HepG2 (cell line): Measurements from ENCODE around the gene HDAC4. TPM values are rescaled to one million over a fixed set of nuclear protein-coding genes. Genes with fewer than 3 reads are reported as not detected.

Experiments
- ATAC-seq: fragments of 200-7000 bp; cut with Tn5 transposase; 3 replicates; pipeline ENCODE4 v1.9.1; 2020; ENCODE audit warnings: mild to moderate bottlenecking, moderate library complexity
- BruUV-seq: library from RNA; stranded (reverse); fragments of 400-500 nt; replicated peaks from 2 replicates; lab custom pipeline; 2021; lab: Mats Ljungman, UMichigan
- CTCF ChIA-PET: fragments of 300-600 bp; formaldehyde crosslinking; extraction: SDS; loops from one replicate; lab custom pipeline; 2021; ENCODE audit warnings: low total read pairs, inconsistent platforms, low intra/inter-chr PET ratio; lab: Yijun Ruan, JAX
- POLR2A ChIA-PET: fragments of 350-600 bp; sonication (Branson Sonifier 250); formaldehyde crosslinking; loops from one replicate; lab custom pipeline; 2020; ENCODE audit warnings: antibody characterized with exemption, inconsistent platforms; lab: Yijun Ruan, JAX
- DNase-seq: peaks from one replicate; pipeline ENCODE4 v3.0.0-alpha.2; 2015; ENCODE audit warnings: low spot score
- FAIRE-seq: peaks from 3 replicates; lab custom pipeline; 2011; peaks lifted over from hg19 to GRCh38; lab: Jason Lieb, UNC
- H2AFZ ChIP-seq: one replicate; pipeline ENCODE4 v1.6.1; 2011; ENCODE audit warnings: low read length, inconsistent platforms
- H3K27ac ChIP-seq: fragments of 300-600 bp; 3 replicates; pipeline ENCODE4 v1.8.0; 2011; ENCODE audit warnings: mixed run types, mild to moderate bottlenecking, mixed read lengths, low read length, inconsistent platforms; ENCODE audit not compliant: insufficient read depth; ENCODE audit errors: extremely low read length
- H3K27me3 ChIP-seq, 2 experiments: fragments of 200-600 bp in 1 of 2; 2 replicates in 1 of 2; 3 replicates in 1 of 2; pipeline versions ENCODE4 v1.6.0 to v1.8.0; 2011; ENCODE audit warnings: low read length in 2 of 2, mild to moderate bottlenecking in 2 of 2, moderate library complexity in 2 of 2, inconsistent platforms in 1 of 2; ENCODE audit not compliant: insufficient read depth in 2 of 2, control insufficient read depth in 1 of 2
- H3K36me3 ChIP-seq, 2 experiments: fragments of 200-600 bp in 1 of 2; replicated peaks in 1 of 2; 2 replicates in 1 of 2; 3 replicates in 1 of 2; pipeline versions ENCODE4 v1.5.1 to v1.8.0; 2011; ENCODE audit warnings: low read length in 2 of 2, inconsistent platforms in 1 of 2; ENCODE audit not compliant: insufficient read depth in 2 of 2, control insufficient read depth in 1 of 2
- H3K4me1 ChIP-seq: 2 replicates; pipeline ENCODE4 v1.5.1; 2012; ENCODE audit warnings: low read length, inconsistent platforms; ENCODE audit not compliant: insufficient read depth
- H3K4me2 ChIP-seq: 2 replicates; pipeline ENCODE4 v1.6.0; 2011; ENCODE audit warnings: low read depth, low read length, inconsistent platforms
- H3K4me3 ChIP-seq, 3 experiments: fragments of 200-600 bp in 1 of 3; sonication (generic), shearing (Covaris generic) in 1 of 3; replicated peaks in 1 of 3; 2 replicates each; pipeline ENCODE4 v1.5.1; 2011 to 2016; ENCODE audit warnings: low read length in 3 of 3, inconsistent platforms in 2 of 3, low read depth in 2 of 3, mild to moderate bottlenecking in 2 of 3, control low read depth in 1 of 3, mixed read lengths in 1 of 3; ENCODE audit not compliant: insufficient read depth in 1 of 3
- H3K79me2 ChIP-seq: one replicate; pipeline ENCODE4 v1.6.1; 2011; ENCODE audit warnings: low read length, inconsistent platforms; ENCODE audit not compliant: insufficient read depth
- H3K9ac ChIP-seq: 2 replicates; pipeline ENCODE4 v1.6.0; 2011; ENCODE audit warnings: mild to moderate bottlenecking, low read depth, low read length, inconsistent platforms; ENCODE audit not compliant: insufficient read depth
- H3K9me3 ChIP-seq: 2 replicates; pipeline ENCODE4 v1.5.1; 2012; ENCODE audit warnings: mild to moderate bottlenecking, low read length
- H4K20me1 ChIP-seq: 2 replicates; pipeline ENCODE4 v1.6.0; 2011; ENCODE audit warnings: inconsistent platforms, mild to moderate bottlenecking, low read length, moderate library complexity; ENCODE audit not compliant: insufficient read depth
- AGO2 ChIP-seq: fragments of 200-400 bp; formaldehyde crosslinking; optimal IDR thresholded peaks from 2 replicates; pipeline ENCODE3; 2017; ENCODE audit warnings: mild to moderate bottlenecking, low read depth, low read length, moderate library complexity
- DNMT3B ChIP-seq: conservative IDR thresholded peaks from 2 replicates; pipeline ENCODE4 v1.6.1; 2016; ENCODE audit warnings: missing biosample characterization, control low read depth
- FOXA3 ChIP-seq: IDR thresholded peaks from 2 replicates; pipeline ENCODE4 v1.6.1; 2016; ENCODE audit warnings: missing genetic modification reagents, missing compliant biosample characterization
- GABPB1 ChIP-seq: IDR thresholded peaks from 2 replicates; pipeline ENCODE4 v1.6.1; 2016; ENCODE audit warnings: mild to moderate bottlenecking, missing genetic modification reagents, moderate library complexity, missing compliant biosample characterization
- KLF9 ChIP-seq: IDR thresholded peaks from 2 replicates; pipeline ENCODE4 v1.6.1; 2016; ENCODE audit warnings: low read depth
- SMYD3 ChIP-seq: sonication (generic); formaldehyde crosslinking; IDR thresholded peaks from 2 replicates; pipeline ENCODE4 v1.8.1; 2023; ENCODE audit warnings: mild to moderate bottlenecking, missing genetic modification reagents
- ZNF276 ChIP-seq: sonication (generic); formaldehyde crosslinking; IDR thresholded peaks from 2 replicates; pipeline ENCODE4 v1.4.0; 2020; ENCODE audit warnings: mild to moderate bottlenecking, low read depth, missing genetic modification reagents
- ZNF720 ChIP-seq: sonication (generic); formaldehyde crosslinking; IDR thresholded peaks from 2 replicates; pipeline ENCODE4 v1.4.0; 2020; ENCODE audit warnings: missing genetic modification reagents
- WGBS: methylation state at CpG from one replicate; pipeline ENCODE4 v1.1.6; 2017; ENCODE audit warnings: low lambda C conversion rate; 5-methylcytosine and 5-hydroxymethylcytosine counted together
- in situ Hi-C: cut with HindIII; loops from 2 replicates; pipeline ENCODE4 v1.10.0; 2017; ENCODE audit warnings: low pct_unique_long_range_greater_than_20kb; ENCODE audit not compliant: extremely low pct_ligation_motif_present
- intact Hi-C: fragments of 100-400 bp; cut with micrococcal nuclease; formaldehyde crosslinking; loops from one replicate; pipeline ENCODE4 v1.10.0; 2022; ENCODE audit not compliant: unreplicated experiment
- polyA plus RNA-seq, 8 experiments: library from polyadenylated mRNA; depleted of rRNA in 3 of 8; stranded (reverse) in 7 of 8; unstranded in 1 of 8; fragments of >200 nt; fragmentation: Illumina TruSeq in 4 of 8; extraction: Trizol in 4 of 8; gene quantifications; 2 replicates each; pipeline versions ENCODE4 v1.2.1 to v1.2.3, GENCODE V29; 2011 to 2016; ENCODE audit warnings: low read depth in 4 of 8, missing spikeins in 1 of 8, mixed read lengths in 1 of 8; ENCODE audit not compliant: insufficient read depth in 1 of 8
- total RNA-seq, 5 experiments: library from RNA; depleted of rRNA; stranded (reverse); fragments of >200 nt; fragmentation: Illumina TruSeq; extraction: Trizol; gene quantifications; 2 replicates each; pipeline ENCODE4 v1.2.3, GENCODE V29; 2016; ENCODE audit warnings: low read depth in 1 of 5

HDAC4 gene
- total and polyA plus RNA-seq, 2 of the 13 experiments (the other 11 are each of a cell fraction or from before 2014, with no cell fraction given) = 10.1 to 11.5 TPM

GRCh38 chr2:239180526-239181073 lies 220.2 kb downstream of the HDAC4 start (continued):
- TF ChIP-seq ZNF276 (CRISPR knock-in tag) (no peak), DNMT3B (CRISPR knock-in tag) (no peak), FOXA3 (CRISPR knock-in tag) (no peak), SMYD3 (CRISPR knock-in tag) (no peak)

- ChIA-PET CTCF (no interaction called here), POLR2A (no interaction called here)
- in situ Hi-C loops = no loop called here
- Histone ChIP-seq H3K27me3 (no peaks in the 10 kb centered on the region), H3K27ac (no peak overlapping the region), H3K4me3 (no peak overlapping the region), H3K9me3 (no peaks in the 10 kb centered on the region), H3K4me1 (peaks cover 24% of the 10 kb centered on the region), H4K20me1 (no peaks in the 10 kb centered on the region), H3K36me3 (peaks cover 6 to 24% of the 10 kb centered on the region in 2 experiments; a peak in 3 of 5 replicates), H2AFZ (no peak overlapping the region), H3K4me2 (no peak overlapping the region), H3K79me2 (no peaks in the 10 kb centered on the region), H3K9ac (no peak overlapping the region)
- no peak for ATAC-seq
- no TSS peak for BruUV-seq
- TF ChIP-seq AGO2 (peak; percentile 24), KLF9 (CRISPR knock-in tag) (no peak), GABPB1 (CRISPR knock-in tag) (no peak), ZNF720 (CRISPR knock-in tag) (no peak)
- DNase-seq = no peak
- 95% methylated on average over 17 of the region's 22 CpGs for WGBS
- no peak for FAIRE-seq
- intact Hi-C loops = no loop called here
Measured at GRCh38 chr2:239179851-239180371, 220.9 kb downstream of the HDAC4 start.
